ENCODE data around the gene PATL2.
A peak's percentile ranks its signal among the peaks of the same experiment; 100 is the strongest.

DNA sequence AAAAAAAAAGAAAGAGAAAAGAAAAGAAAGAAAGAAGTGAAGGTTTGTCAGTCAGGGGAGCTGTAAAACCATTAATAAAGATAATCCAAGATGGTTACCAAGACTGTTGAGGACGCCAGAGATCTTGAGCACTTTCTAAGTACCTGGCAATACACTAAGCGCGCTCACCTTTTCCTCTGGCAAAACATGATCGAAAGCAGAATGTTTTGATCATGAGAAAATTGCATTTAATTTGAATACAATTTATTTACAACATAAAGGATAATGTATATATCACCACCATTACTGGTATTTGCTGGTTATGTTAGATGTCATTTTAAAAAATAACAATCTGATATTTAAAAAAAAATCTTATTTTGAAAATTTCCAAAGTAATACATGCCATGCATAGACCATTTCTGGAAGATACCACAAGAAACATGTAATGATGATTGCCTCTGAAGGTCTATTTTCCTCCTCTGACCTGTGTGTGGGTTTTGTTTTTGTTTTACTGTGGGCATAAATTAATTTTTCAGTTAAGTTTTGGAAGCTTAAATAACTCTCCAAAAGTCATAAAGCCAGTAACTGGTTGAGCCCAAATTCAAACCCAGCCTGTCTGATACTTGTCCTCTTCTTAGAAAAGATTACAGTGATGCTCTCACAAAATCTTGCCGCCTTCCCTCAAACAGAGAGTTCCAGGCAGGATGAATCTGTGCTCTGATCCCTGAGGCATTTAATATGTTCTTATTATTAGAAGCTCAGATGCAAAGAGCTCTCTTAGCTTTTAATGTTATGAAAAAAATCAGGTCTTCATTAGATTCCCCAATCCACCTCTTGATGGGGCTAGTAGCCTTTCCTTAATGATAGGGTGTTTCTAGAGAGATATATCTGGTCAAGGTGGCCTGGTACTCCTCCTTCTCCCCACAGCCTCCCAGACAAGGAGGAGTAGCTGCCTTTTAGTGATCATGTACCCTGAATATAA lies 2.2 kb upstream of the PATL2 start:
- TF ChIP-seq, protein P1, sequence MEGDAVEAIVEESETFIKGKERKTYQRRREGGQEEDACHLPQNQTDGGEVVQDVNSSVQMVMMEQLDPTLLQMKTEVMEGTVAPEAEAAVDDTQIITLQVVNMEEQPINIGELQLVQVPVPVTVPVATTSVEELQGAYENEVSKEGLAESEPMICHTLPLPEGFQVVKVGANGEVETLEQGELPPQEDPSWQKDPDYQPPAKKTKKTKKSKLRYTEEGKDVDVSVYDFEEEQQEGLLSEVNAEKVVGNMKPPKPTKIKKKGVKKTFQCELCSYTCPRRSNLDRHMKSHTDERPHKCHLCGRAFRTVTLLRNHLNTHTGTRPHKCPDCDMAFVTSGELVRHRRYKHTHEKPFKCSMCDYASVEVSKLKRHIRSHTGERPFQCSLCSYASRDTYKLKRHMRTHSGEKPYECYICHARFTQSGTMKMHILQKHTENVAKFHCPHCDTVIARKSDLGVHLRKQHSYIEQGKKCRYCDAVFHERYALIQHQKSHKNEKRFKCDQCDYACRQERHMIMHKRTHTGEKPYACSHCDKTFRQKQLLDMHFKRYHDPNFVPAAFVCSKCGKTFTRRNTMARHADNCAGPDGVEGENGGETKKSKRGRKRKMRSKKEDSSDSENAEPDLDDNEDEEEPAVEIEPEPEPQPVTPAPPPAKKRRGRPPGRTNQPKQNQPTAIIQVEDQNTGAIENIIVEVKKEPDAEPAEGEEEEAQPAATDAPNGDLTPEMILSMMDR (conservative IDR thresholded peaks at IDR 0.05 in 1 of 2, IDR thresholded peaks at IDR 0.05 in 1 of 2; ENCODE audit: low read depth in 1 of 2, low read length in 2 of 2): peak; percentile 29 to 45
- no peak for TF ChIP-seq EZH2 (IDR thresholded peaks at IDR 0.05; ENCODE audit: low read length, missing control alignments)

Data from fibroblast of lung (primary cell).